Gastrocnemius medialis (tissue), 4 donors: ENCODE measurements around the gene ZNF722. TPM values are rescaled to one million over a fixed set of nuclear protein-coding genes. Genes with fewer than 3 reads are reported as not detected.

Experiments
- ATAC-seq, 2 donors: fragments of 150-250 bp; one replicate each; pipeline ENCODE4 v1.9.1; 2016
- DNase-seq, 2 donors: peaks; one replicate each; pipeline ENCODE4 v3.0.0-alpha.2; 2019
- H3K27ac ChIP-seq, 4 donors: fragments of 200-600 bp; sonication (generic); 1 replicate in 1 of 4; 2 replicates in 3 of 4; pipeline ENCODE4 v1.5.1; 2016 to 2018; ENCODE audit warnings: mild to moderate bottlenecking in 2 of 4, moderate library complexity in 1 of 4
- H3K27me3 ChIP-seq, 3 donors: fragments of 200-600 bp; sonication (generic) in 2 of 3; 1 replicate in 1 of 3; 2 replicates in 2 of 3; pipeline versions ENCODE4 v1.5.1 to v1.6.0; 2016 to 2019; ENCODE audit warnings: mild to moderate bottlenecking in 1 of 3, moderate library complexity in 1 of 3
- H3K36me3 ChIP-seq, 2 donors: fragments of 200-600 bp; sonication (generic) in 1 of 2; one replicate each; pipeline ENCODE4 v1.5.1; 2017 to 2018
- H3K4me1 ChIP-seq, 2 donors: fragments of 200-600 bp; sonication (generic) in 1 of 2; one replicate each; pipeline ENCODE4 v1.5.1; 2016 to 2017; ENCODE audit warnings: mild to moderate bottlenecking in 2 of 2
- H3K4me3 ChIP-seq, 4 donors: fragments of 200-600 bp; sonication (generic) in 3 of 4; 1 replicate in 1 of 4; 2 replicates in 3 of 4; pipeline ENCODE4 v1.5.1; 2016 to 2019; ENCODE audit warnings: mild to moderate bottlenecking in 2 of 4
- H3K9me3 ChIP-seq, 3 donors: fragments of 200-600 bp; sonication (generic) in 2 of 3; 1 replicate in 1 of 3; 2 replicates in 2 of 3; pipeline ENCODE4 v1.5.1; 2016 to 2019
- CTCF ChIP-seq, 5 experiments: fragments of 450-650 bp in 3 of 5; fragments of 200-600 bp in 2 of 5; sonication (generic) in 2 of 5; IDR thresholded peaks in 4 of 5; conservative IDR thresholded peaks in 1 of 5; 1 replicate in 4 of 5; 2 replicates in 1 of 5; pipeline ENCODE4 v1.5.1; 2016 to 2019; ENCODE audit warnings: antibody characterized with exemption in 5 of 5, mild to moderate bottlenecking in 3 of 5, moderate library complexity in 3 of 5
- POLR2A ChIP-seq, 2 donors: fragments of 450-650 bp; IDR thresholded peaks; one replicate each; pipeline ENCODE4 v1.6.1; 2017; ENCODE audit warnings: antibody characterized with exemption in 2 of 2, mild to moderate bottlenecking in 2 of 2, moderate library complexity in 2 of 2
- in situ Hi-C, 4 donors: fragments of 200-750 bp; cut with MboI; loops; one replicate each; pipeline versions ENCODE4 v1.15.0 to v1.8.0; 2017; ENCODE audit warnings: low sequenced_read_pairs in 4 of 4
- intact Hi-C: fragments of 100-400 bp; cut with DNase I; formaldehyde crosslinking; loops from one replicate; pipeline ENCODE4 v1.15.1; 2023; ENCODE audit warnings: low total_unique reads
- total RNA-seq, 4 donors: library from RNA; depleted of rRNA; stranded (reverse); fragments of >200 nt; gene quantifications; one replicate each; pipeline versions ENCODE4 v1.1.0 to v1.2.3, GENCODE V29; 2016

Gene ZNF722
- total RNA-seq, 4 donors from 2014 or later: not detected

GRCh38 chr7:64037095-64037494, 38.4 kb downstream of the ZNF722 start:
- Histone ChIP-seq H3K36me3 (no peaks in the 10 kb centered on the region), H3K4me1 (no peaks in the 10 kb centered on the region), H3K9me3 (no peaks in the 10 kb centered on the region), H3K27me3 (no peaks in the 10 kb centered on the region), H3K4me3 (no peak overlapping the region), H3K27ac (no peak overlapping the region)
- TF ChIP-seq CTCF (IDR thresholded peaks at IDR 0.05 in 4 of 5, conservative IDR thresholded peaks at IDR 0.05 in 1 of 5) (no peak), POLR2A (IDR thresholded peaks at IDR 0.05) (no peak)
- no peak for ATAC-seq
- in situ Hi-C loops: no loop called here
- no peak for DNase-seq
- intact Hi-C loops: no loop called here

- ATAC-seq: peak; percentile 96 to 97
- H3K4me1 ChIP-seq: no peaks in the 10 kb centered on the region
- intact Hi-C loops: no loop called here
- no peaks in the 10 kb centered on the region for H3K36me3 ChIP-seq
- TF ChIP-seq CTCF (IDR thresholded peaks at IDR 0.05 in 4 of 5, conservative IDR thresholded peaks at IDR 0.05 in 1 of 5) (no peak), POLR2A (IDR thresholded peaks at IDR 0.05) (peak in 1 of 2 donors; percentile 23)
- H3K27me3 ChIP-seq: no peaks in the 10 kb centered on the region
- peak; percentile 45 to 68 for DNase-seq
- H3K27ac ChIP-seq: peak within 1 kb of the TSS in 3 of 4 donors; percentile 68 to 77 (median 73)
- H3K4me3 ChIP-seq: peak within 1 kb of the TSS; percentile 42 to 70 (median 62)
- H3K9me3 ChIP-seq: no peaks in the 10 kb centered on the region
- in situ Hi-C loops: no loop called here
These were observed 46.8 kb downstream of the ZNF722 start, which contains the start of gene ZNF727 for GRCh38 chr7:64045301-64046040. TSS of gene ZNF727 (plus strand) at chr7:64045434. CDS start at chr7:64045622, 188 bp downstream.

DNA sequence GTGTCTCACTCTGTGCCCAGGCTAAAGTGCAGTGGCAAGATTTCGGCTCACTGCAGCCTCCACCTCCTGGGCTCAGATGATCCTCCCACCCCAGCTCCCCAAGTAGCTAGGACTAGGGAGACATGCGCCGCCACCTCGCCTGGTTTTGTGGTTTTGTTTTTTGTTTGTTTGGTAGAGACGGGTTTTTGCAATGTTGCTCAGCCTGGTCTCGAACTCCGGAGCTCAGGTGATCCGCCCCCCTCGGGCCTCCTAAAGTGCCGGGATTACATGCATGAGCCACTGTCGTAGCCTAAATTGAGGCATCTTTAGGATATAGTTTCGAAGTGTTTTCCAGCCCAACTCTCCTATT, 47.4 kb downstream of the ZNF722 start:
- in situ Hi-C loops: no loop called here
- DNase-seq (no peak), ATAC-seq (no peak)
- TF ChIP-seq CTCF (IDR thresholded peaks at IDR 0.05 in 4 of 5, conservative IDR thresholded peaks at IDR 0.05 in 1 of 5) (no peak), POLR2A (IDR thresholded peaks at IDR 0.05) (no peak)
- Histone ChIP-seq H3K27me3 (no peaks in the 10 kb centered on the region), H3K27ac (peak overlapping the region in 3 of 4 donors; percentile 68 to 77 (median 73)), H3K4me3 (peak overlapping the region; percentile 42 to 70 (median 62)), H3K9me3 (no peaks in the 10 kb centered on the region), H3K36me3 (no peaks in the 10 kb centered on the region), H3K4me1 (no peaks in the 10 kb centered on the region)
- intact Hi-C loops: no loop called here

Other genes with a start within 250 kb of the ZNF722 start
- 1 to 10 TPM in 2 of 4 donors, under 1 TPM in 2; 0.13 to 3.3 (median 0.88) TPM for gene ZNF727, start 46.6 kb downstream of the ZNF722 start, total RNA-seq
- not detected for gene ZNF735, start 208.4 kb downstream of the ZNF722 start, total RNA-seq
- gene ZNF679, start 229.6 kb downstream of the ZNF722 start, total RNA-seq: not detected